Measurements from ENCODE around the gene EPC2. TPM values are rescaled to one million over a fixed set of nuclear protein-coding genes. Genes with fewer than 3 reads are reported as not detected.

EPC2 gene
- total and polyA plus RNA-seq, 2 of the 8 experiments (the other 6 are each of a cell fraction or from before 2014, with no cell fraction given) = 16.1 to 25.7 TPM

Small RNAs within 50 kb of the gene (small RNA-seq; reads per million reads assigned to genes)
- gene RNU2-9P (ENCODE audit: insufficient read depth) (not detected), gene RPS29P8 (ENCODE audit: insufficient read depth) (not detected)

Other genes with a start within 250 kb of the EPC2 start
- 58.1 and 66.4 TPM in 2 replicates for gene KIF5C, start 230.5 kb downstream of the EPC2 start, total RNA-seq (2021; fragmentation: NEBNext Ultra II Directional; extraction: Animal tissue kit (Norgen Biotek cat#: 25700))
- 12.5 and 16.3 TPM in 2 replicates for gene KIF5C, start 230.5 kb downstream of the EPC2 start, polyA plus RNA-seq (2011; rRNA removed)

Data from H1 (cell line).